ENCODE results near the gene NMT1. TPM values are rescaled to one million over a fixed set of nuclear protein-coding genes. Genes with fewer than 3 reads are reported as not detected.

NMT1 gene
- total RNA-seq, 1 donor from 2014 or later = 80.6 TPM

- no peaks in the 10 kb centered on the region for H3K9me3 Mint-ChIP-seq
- no peak overlapping the region for H3K4me3 Mint-ChIP-seq
- TF ChIP-seq, protein P1, sequence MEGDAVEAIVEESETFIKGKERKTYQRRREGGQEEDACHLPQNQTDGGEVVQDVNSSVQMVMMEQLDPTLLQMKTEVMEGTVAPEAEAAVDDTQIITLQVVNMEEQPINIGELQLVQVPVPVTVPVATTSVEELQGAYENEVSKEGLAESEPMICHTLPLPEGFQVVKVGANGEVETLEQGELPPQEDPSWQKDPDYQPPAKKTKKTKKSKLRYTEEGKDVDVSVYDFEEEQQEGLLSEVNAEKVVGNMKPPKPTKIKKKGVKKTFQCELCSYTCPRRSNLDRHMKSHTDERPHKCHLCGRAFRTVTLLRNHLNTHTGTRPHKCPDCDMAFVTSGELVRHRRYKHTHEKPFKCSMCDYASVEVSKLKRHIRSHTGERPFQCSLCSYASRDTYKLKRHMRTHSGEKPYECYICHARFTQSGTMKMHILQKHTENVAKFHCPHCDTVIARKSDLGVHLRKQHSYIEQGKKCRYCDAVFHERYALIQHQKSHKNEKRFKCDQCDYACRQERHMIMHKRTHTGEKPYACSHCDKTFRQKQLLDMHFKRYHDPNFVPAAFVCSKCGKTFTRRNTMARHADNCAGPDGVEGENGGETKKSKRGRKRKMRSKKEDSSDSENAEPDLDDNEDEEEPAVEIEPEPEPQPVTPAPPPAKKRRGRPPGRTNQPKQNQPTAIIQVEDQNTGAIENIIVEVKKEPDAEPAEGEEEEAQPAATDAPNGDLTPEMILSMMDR (IDR thresholded peaks at IDR 0.05; ENCODE audit: unreplicated experiment) = no peak
- H3K27me3 Mint-ChIP-seq (ENCODE audit: low read depth) = no peaks in the 10 kb centered on the region
- H3K36me3 Mint-ChIP-seq = peaks cover 34% of the 10 kb centered on the region
- H3K4me1 Mint-ChIP-seq = no peaks in the 10 kb centered on the region
- no peak for DNase-seq (ENCODE audit: low spot score in 2 of 2, unreplicated experiment in 2 of 2)
- H3K27ac Mint-ChIP-seq = no peak overlapping the region
These were observed 25.3 kb downstream of the NMT1 start for GRCh38 chr17:45086391-45086790.

DNA sequence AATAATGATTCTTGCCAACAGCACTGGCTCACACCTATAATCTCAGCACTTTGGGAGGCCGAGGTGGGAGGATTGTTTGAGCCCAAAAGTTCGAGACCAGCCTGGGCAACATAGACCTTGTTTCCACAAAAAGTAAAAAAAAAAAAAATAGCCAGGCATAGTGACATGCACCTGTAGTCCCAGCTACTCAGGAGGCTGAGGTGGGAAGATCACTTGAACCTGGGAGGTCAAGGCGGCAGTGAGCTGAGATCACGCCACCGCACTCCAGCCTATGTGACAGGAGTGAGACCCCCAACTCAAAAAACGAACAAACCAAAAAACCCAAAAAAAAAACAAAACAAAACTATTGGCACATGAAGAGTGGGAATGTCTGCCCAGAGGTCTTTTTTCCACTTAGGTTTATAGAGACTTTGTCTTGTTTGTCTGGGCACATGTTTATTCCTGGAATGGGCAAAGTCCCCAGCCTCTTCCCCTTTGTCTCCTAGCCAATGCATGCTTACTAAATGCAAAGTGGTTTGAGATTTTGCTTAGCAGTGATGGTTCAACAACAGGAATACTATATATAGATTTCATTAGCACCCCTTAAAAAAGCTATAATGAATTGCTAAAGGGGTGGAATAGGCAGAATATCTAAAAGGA is 25.9 kb downstream of the NMT1 start:
- H3K36me3 Mint-ChIP-seq = peaks cover 31% of the 10 kb centered on the region
- no peak overlapping the region for H3K27ac Mint-ChIP-seq
- TF ChIP-seq, protein P1 (IDR thresholded peaks at IDR 0.05; ENCODE audit: unreplicated experiment) = no peak
- no peaks in the 10 kb centered on the region for H3K27me3 Mint-ChIP-seq (ENCODE audit: low read depth)
- no peak overlapping the region for H3K4me3 Mint-ChIP-seq
- DNase-seq (ENCODE audit: low spot score in 2 of 2, unreplicated experiment in 2 of 2) = no peak
- no peaks in the 10 kb centered on the region for H3K4me1 Mint-ChIP-seq
- H3K9me3 Mint-ChIP-seq = no peaks in the 10 kb centered on the region

DNA sequence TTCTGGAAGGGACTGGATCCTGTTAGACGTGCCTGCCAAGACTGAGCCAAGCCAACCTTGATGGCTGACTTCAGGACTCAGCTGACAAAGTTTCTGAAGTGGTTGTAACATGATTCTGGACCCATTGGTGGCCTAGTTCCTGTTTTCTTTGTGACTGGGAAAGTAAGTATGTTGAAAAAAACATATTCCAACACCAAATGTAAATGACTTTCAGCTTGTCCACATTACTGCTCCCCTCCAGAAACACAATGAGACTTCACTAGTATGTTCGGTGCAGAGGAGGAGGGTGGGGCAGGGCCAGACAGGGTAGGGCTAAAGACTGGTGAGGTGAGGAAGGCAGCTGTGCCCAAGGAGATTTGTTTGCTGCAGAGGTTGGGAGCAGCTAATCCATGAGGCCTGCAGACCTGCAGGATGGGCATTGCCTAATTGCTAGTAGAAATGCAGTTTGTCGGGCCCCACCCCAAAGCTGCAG is 26.4 kb downstream of the NMT1 start:
- Mint-ChIP-seq H3K36me3 (peaks cover 35% of the 10 kb centered on the region), H3K4me1 (no peaks in the 10 kb centered on the region)

DNA sequence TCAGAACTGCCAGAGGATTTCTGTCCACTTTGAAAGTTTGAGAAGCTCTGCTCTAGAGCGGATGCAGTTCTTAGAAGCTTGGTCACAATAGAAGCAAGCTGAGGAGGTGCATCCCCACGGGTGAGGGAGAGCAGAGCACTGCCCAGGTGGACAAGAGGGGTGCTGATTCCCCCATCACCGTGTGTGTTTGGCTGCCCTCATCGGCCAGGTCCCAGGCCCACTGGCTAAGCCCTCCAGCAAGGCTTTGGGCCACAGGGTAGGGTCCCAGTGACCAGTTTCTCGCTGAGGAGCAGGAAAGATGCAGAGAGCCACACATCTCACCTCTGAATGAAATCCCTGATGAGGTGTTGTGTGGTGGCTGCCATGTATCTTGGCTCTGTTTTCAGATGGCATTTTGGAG is 26.9 kb downstream of the NMT1 start:
- no peak overlapping the region for H3K27ac Mint-ChIP-seq
- no peaks in the 10 kb centered on the region for H3K4me1 Mint-ChIP-seq
- H3K4me3 Mint-ChIP-seq = no peak overlapping the region
- no peaks in the 10 kb centered on the region for H3K9me3 Mint-ChIP-seq
- DNase-seq (ENCODE audit: low spot score in 2 of 2, unreplicated experiment in 2 of 2) = no peak
- peaks cover 37% of the 10 kb centered on the region for H3K36me3 Mint-ChIP-seq
- TF ChIP-seq, protein P1 (IDR thresholded peaks at IDR 0.05; ENCODE audit: unreplicated experiment) = no peak
- H3K27me3 Mint-ChIP-seq (ENCODE audit: low read depth) = no peaks in the 10 kb centered on the region

More for the DNA sequence above, 26.4 kb downstream of the NMT1 start:
- Mint-ChIP-seq H3K9me3 (no peaks in the 10 kb centered on the region), H3K27me3 (ENCODE audit: low read depth) (no peaks in the 10 kb centered on the region), H3K4me3 (no peak overlapping the region), H3K27ac (no peak overlapping the region)
- no peak for DNase-seq (ENCODE audit: low spot score in 2 of 2, unreplicated experiment in 2 of 2)
- TF ChIP-seq, protein P1 (IDR thresholded peaks at IDR 0.05; ENCODE audit: unreplicated experiment) = no peak

- Mint-ChIP-seq H3K9me3 (no peaks in the 10 kb centered on the region), H3K27ac (no peak overlapping the region), H3K4me1 (no peaks in the 10 kb centered on the region), H3K4me3 (no peak overlapping the region), H3K36me3 (peaks cover 43% of the 10 kb centered on the region), H3K27me3 (ENCODE audit: low read depth) (no peaks in the 10 kb centered on the region)
- DNase-seq (ENCODE audit: low spot score in 2 of 2, unreplicated experiment in 2 of 2) = no peak
- TF ChIP-seq, protein P1 (IDR thresholded peaks at IDR 0.05; ENCODE audit: unreplicated experiment) = no peak
These were observed 27.6 kb downstream of the NMT1 start for GRCh38 chr17:45088741-45089140.
